Neural crest cell (in vitro differentiated cells): ENCODE data around the gene ATP12A. TPM values are rescaled to one million over a fixed set of nuclear protein-coding genes. Genes with fewer than 3 reads are reported as not detected.

Experiments
- DNase-seq: peaks from one replicate; pipeline ENCODE4 v3.0.0; 2021; ENCODE audit warnings: low read depth, mixed read lengths, low spot score
- H3K27ac Mint-ChIP-seq: one replicate; pipeline ENCODE4 v1.8.0; 2021; ENCODE audit warnings: mild to moderate bottlenecking, mixed read lengths; ENCODE audit not compliant: unreplicated experiment
- H3K27me3 Mint-ChIP-seq: 2 replicates; pipeline ENCODE4 v1.8.0; 2021; ENCODE audit warnings: low read depth, mild to moderate bottlenecking, mixed read lengths
- H3K36me3 Mint-ChIP-seq: 2 replicates; pipeline ENCODE4 v1.8.0; 2021; ENCODE audit warnings: low read depth, mild to moderate bottlenecking, mixed read lengths
- H3K4me1 Mint-ChIP-seq: 2 replicates; pipeline ENCODE4 v1.8.0; 2021; ENCODE audit warnings: mixed read lengths
- H3K4me3 Mint-ChIP-seq: one replicate; pipeline ENCODE4 v1.8.0; 2021; ENCODE audit warnings: mild to moderate bottlenecking, mixed read lengths
- H3K9me3 Mint-ChIP-seq: 2 replicates; pipeline ENCODE4 v1.8.0; 2021; ENCODE audit warnings: mixed read lengths
- total RNA-seq: library from RNA; stranded (reverse); gene quantifications from 2 replicates; pipeline ENCODE4 v1.2.1, GENCODE V29; 2021
- TF ChIP-seq, protein P1 (sequence below): fragments of 200-600 bp; sonication (generic); conservative IDR thresholded peaks from 2 replicates; pipeline ENCODE4 v1.5.0; 2021; ENCODE audit warnings: antibody characterized with exemption, mild to moderate bottlenecking

Gene ATP12A
- total RNA-seq, 1 donor from 2014 or later: 0.12 TPM

DNA sequence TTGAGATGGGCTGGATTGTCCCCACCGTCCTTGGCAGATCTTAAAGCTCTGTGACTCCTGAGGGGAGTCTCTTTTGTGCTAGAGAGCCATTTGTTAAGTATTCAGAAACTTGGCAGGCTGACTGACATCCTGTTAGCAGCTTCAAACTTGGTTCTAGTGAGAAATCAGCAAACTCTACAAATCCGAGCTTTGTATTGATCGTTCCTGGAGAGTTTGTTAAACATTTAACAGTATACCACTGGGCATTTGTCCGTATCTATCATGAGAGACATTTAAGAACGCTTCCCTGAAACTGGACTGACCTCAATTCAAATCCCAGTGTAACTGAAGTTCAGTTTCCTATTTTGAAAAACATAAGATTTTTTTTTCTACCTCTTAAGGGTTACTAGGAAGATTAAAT lies 3.1 kb downstream of the ATP12A start:
- H3K9me3 Mint-ChIP-seq: no peaks in the 10 kb centered on the region
- H3K27me3 Mint-ChIP-seq: peaks cover 28% of the 10 kb centered on the region
- DNase-seq: no peak
- no peak overlapping the region for H3K4me3 Mint-ChIP-seq
- no peaks in the 10 kb centered on the region for H3K36me3 Mint-ChIP-seq
- H3K4me1 Mint-ChIP-seq: peaks cover 38% of the 10 kb centered on the region
- TF ChIP-seq, protein P1, sequence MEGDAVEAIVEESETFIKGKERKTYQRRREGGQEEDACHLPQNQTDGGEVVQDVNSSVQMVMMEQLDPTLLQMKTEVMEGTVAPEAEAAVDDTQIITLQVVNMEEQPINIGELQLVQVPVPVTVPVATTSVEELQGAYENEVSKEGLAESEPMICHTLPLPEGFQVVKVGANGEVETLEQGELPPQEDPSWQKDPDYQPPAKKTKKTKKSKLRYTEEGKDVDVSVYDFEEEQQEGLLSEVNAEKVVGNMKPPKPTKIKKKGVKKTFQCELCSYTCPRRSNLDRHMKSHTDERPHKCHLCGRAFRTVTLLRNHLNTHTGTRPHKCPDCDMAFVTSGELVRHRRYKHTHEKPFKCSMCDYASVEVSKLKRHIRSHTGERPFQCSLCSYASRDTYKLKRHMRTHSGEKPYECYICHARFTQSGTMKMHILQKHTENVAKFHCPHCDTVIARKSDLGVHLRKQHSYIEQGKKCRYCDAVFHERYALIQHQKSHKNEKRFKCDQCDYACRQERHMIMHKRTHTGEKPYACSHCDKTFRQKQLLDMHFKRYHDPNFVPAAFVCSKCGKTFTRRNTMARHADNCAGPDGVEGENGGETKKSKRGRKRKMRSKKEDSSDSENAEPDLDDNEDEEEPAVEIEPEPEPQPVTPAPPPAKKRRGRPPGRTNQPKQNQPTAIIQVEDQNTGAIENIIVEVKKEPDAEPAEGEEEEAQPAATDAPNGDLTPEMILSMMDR: no peak
- no peak overlapping the region for H3K27ac Mint-ChIP-seq

DNA sequence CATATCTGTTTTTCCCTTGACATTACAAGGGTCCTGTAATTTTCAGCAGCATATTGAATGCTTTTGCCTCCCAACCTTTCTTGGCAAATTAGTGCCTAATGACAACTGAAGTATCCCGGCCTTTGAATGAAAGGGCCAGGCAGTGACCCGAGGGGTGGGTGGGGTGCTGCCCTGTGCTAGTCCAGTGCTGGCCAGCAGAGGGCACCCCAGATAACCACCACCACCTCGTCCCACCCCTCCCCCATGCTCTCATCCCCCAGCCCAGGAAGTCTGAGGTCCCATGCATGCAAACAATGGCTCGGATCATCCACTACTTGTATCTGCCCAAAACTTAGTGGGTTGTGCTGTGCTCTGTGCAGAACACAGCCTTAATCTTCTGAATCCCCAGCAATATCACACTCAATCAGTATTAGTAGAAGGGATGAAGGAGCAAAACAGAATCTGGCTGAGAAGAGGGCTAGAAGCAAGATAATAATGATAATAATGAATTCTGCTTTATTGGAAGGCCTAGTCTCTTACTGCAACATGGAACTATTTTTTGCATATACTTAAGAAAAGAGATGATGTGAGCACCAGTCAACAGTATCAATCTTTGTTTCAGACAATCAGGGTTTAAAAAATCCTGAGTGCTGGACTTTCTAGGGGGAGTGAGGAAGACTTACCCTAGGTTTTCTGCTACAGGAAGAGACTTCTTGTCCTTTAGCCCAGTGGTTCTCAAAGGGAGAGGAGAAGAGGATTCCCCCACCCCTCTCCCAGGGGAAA lies 3.8 kb downstream of the ATP12A start:
- TF ChIP-seq, protein P1: peak; percentile 86
- peak; percentile 68 for DNase-seq

DNA sequence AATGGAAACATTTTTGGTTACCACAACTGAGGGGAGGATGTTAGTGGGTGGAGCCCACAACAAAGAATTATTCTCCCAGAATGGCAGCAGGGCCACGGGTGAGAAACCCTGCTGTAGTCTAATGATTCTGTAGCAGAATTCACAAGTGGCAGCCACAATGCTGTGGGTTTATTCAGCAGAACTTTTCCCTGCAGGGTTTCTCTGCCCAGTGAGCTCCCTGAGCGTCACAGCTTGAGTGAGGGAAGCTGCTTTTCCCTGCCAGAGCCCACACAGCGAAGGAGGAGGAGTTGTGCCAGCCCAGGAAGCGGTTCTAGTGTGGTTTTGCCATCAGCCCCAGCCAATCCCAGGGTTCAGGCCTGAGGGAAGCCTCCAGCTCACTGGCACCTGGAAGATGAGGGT lies 4.4 kb downstream of the ATP12A start:
- TF ChIP-seq, protein P1: no peak
- no peak overlapping the region for H3K4me3 Mint-ChIP-seq
- no peak overlapping the region for H3K27ac Mint-ChIP-seq
- H3K27me3 Mint-ChIP-seq: peaks cover 16% of the 10 kb centered on the region
- H3K4me1 Mint-ChIP-seq: peaks cover 38% of the 10 kb centered on the region
- no peaks in the 10 kb centered on the region for H3K36me3 Mint-ChIP-seq
- no peak for DNase-seq
- no peaks in the 10 kb centered on the region for H3K9me3 Mint-ChIP-seq

More for the DNA sequence above, 3.8 kb downstream of the ATP12A start:
- Mint-ChIP-seq H3K36me3 (no peaks in the 10 kb centered on the region), H3K4me3 (peak overlapping the region; percentile 71), H3K4me1 (peaks cover 38% of the 10 kb centered on the region), H3K27me3 (peaks cover 22% of the 10 kb centered on the region), H3K27ac (peak overlapping the region; percentile 48), H3K9me3 (no peaks in the 10 kb centered on the region)

DNA sequence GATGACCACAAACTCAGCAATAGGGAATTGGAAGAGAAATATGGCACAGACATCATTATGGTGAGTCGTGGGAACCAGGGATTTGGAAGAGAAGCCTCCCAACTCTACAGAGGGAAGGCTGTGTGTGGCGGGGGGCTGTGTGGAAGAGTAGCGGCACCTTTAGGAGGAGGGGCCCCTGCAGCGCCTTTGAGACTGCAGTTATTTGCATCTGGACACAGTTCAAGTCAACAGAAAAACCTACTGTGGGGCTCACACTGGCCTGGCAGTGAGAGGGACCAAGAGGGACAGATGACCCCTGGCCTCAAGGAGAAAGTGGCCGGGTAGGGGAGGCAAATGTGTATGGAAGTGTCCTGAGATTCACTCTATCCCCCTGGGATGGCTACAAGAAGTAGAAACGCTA lies 5.1 kb downstream of the ATP12A start:
- Mint-ChIP-seq H3K4me1 (peaks cover 33% of the 10 kb centered on the region), H3K27me3 (peaks cover 11% of the 10 kb centered on the region), H3K36me3 (no peaks in the 10 kb centered on the region), H3K27ac (no peak overlapping the region), H3K9me3 (no peaks in the 10 kb centered on the region), H3K4me3 (no peak overlapping the region)
- TF ChIP-seq, protein P1: no peak
- no peak for DNase-seq

DNA sequence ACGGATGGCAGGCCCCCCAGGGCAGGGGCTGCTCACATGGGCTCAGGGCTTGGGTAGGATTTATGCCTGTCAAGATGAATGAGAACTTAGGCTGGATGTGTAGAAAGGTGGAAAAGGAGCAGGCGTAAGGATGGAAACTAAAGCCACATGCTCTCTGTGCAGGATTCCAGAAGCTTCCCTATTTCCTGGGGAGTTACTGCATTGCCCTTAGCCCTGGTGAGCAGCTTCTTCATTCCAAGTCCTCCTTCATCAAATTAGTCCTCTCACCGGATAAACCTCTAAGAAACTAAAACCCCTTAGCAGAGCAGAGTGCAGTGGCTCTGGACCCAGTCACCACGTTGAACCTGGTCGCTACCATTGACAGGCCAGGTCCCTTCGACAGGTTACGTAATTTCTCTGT lies 7.4 kb downstream of the ATP12A start:
- H3K4me3 Mint-ChIP-seq: no peak overlapping the region

More for the DNA sequence above, 7.4 kb downstream of the ATP12A start:
- no peak overlapping the region for H3K27ac Mint-ChIP-seq
- TF ChIP-seq, protein P1: no peak
- H3K36me3 Mint-ChIP-seq: no peaks in the 10 kb centered on the region
- DNase-seq: no peak
- peaks cover 15% of the 10 kb centered on the region for H3K27me3 Mint-ChIP-seq
- H3K9me3 Mint-ChIP-seq: no peaks in the 10 kb centered on the region
- peaks cover 26% of the 10 kb centered on the region for H3K4me1 Mint-ChIP-seq
